ENCODE data around the gene GRK5.

DNA sequence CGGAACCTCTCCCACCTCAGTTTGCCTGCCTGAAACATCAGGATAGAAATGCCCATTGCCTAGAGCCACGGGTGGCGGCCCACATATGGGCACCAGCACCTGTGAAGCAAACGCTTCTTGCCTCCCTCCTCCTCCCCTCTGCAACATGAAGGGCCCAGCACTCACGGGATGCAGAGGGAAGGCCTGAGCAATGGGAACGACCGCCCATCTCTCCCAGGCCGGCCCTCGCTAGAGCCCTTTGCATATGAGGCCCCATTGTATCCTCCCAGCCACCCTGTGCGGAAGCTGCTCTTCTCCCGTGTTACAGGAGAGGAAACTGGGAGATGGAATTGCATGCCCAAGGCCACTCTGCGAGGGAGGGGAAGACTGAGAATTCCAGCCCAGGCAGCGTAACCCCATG, 246.9 kb downstream of the GRK5 start:
- TF ChIP-seq, protein P1, sequence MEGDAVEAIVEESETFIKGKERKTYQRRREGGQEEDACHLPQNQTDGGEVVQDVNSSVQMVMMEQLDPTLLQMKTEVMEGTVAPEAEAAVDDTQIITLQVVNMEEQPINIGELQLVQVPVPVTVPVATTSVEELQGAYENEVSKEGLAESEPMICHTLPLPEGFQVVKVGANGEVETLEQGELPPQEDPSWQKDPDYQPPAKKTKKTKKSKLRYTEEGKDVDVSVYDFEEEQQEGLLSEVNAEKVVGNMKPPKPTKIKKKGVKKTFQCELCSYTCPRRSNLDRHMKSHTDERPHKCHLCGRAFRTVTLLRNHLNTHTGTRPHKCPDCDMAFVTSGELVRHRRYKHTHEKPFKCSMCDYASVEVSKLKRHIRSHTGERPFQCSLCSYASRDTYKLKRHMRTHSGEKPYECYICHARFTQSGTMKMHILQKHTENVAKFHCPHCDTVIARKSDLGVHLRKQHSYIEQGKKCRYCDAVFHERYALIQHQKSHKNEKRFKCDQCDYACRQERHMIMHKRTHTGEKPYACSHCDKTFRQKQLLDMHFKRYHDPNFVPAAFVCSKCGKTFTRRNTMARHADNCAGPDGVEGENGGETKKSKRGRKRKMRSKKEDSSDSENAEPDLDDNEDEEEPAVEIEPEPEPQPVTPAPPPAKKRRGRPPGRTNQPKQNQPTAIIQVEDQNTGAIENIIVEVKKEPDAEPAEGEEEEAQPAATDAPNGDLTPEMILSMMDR (IDR thresholded peaks at IDR 0.05) = no peak
- no peak for TF ChIP-seq ZFX (IDR thresholded peaks at IDR 0.05; ENCODE audit: borderline replicate concordance)
